AG04450 (cell line): ENCODE data around the gene TULP1. TPM values are rescaled to one million over a fixed set of nuclear protein-coding genes. Genes with fewer than 3 reads are reported as not detected.

ENCODE experiments used
- CTCF ChIA-PET: fragments of 300-600, 350-600 bp; formaldehyde crosslinking; extraction: SDS; loops from one replicate; lab custom pipeline; 2022; ENCODE audit warnings: antibody characterized with exemption, inconsistent platforms; lab: Charles Lee
- POLR2A ChIA-PET: fragments of 350-600 bp; formaldehyde crosslinking; extraction: SDS; loops from one replicate; lab custom pipeline; 2021; ENCODE audit warnings: antibody characterized with exemption, inconsistent platforms; lab: Yijun Ruan, JAX
- DNase-seq: peaks from one replicate; pipeline ENCODE4 v3.0.0-alpha.2; 2011; ENCODE audit warnings: low read depth, low spot score
- H3K27ac ChIP-seq: one replicate; pipeline ENCODE4 v1.5.1; 2012; ENCODE audit warnings: low read depth, low read length, control low read depth
- H3K27me3 ChIP-seq: one replicate; pipeline ENCODE4 v1.6.0; 2012; ENCODE audit warnings: low read length; ENCODE audit not compliant: control insufficient read depth, insufficient read depth
- H3K4me3 ChIP-seq: 2 replicates; pipeline ENCODE4 v1.5.1; 2011; ENCODE audit warnings: mild to moderate bottlenecking, low read depth, low read length, control low read depth
- H3K9me3 ChIP-seq: 2 replicates; pipeline ENCODE4 v1.5.1; 2012; ENCODE audit warnings: low read length; ENCODE audit not compliant: control insufficient read depth, insufficient read depth
- polyA plus RNA-seq: library from polyadenylated mRNA; depleted of rRNA; stranded (reverse); fragments of >200 nt; gene quantifications from 2 replicates; pipeline ENCODE4 v1.2.3, GENCODE V29; 2011
- TF ChIP-seq, protein P1 (sequence below): IDR thresholded peaks from 2 replicates; pipeline ENCODE4 v1.5.1; 2011; ENCODE audit warnings: low read depth, low read length, control low read depth, inconsistent platforms

TULP1 gene
- polyA plus RNA-seq, 1 experiment = not detected

DNA sequence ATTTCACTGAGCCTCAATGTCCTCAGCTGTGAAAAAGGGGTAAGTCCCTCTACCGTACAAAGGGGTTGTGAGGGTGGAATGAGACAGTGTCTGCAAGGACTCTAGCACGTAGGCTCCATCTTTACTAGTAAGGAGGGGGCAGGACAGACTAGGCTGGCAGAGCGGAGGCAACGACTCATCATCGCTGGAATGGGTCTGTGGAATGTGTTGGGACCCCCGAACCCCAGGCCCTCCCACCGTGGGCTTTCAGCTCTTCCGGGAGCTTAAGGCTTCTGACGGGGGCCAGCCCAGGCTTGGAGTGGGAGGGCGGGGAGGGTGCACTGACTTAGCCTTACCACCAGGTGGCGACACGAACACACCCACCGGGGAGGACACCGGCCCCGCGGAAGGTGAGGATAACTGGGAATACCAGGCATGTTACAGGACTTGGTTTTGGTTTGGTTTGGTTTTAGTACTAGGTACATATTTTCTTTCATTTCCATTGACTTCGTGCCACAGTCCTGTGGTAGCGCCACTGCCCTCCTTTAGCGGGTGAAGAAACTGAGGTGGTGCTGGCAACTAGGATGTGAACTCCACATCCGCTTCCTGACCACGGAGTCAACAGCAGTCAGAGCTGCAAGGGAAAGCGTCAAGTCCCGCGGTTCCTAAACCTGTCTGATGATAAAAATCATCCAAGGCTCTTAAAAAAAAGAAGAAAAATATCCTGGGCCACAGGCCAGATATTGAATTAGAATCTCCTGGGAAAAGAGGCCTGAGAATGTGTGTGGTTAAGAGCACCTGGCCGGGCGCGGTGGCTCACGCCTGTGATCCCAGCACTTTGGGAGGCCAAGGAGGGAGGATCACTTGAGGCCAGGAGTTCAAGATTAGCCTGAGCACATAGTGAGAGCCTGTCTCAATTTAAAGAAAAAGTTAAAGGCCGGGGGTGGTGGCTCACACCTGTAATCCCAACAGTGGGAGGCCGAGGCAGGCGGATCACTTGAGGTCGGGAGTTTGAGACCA lies 10.3 kb upstream of the TULP1 start:
- no peak for DNase-seq
- peak overlapping the region; percentile 10; the same call in 1 of the 2 replicates for H3K4me3 ChIP-seq
- no peak overlapping the region for H3K27ac ChIP-seq
- peaks cover 3% of the 10 kb centered on the region for H3K27me3 ChIP-seq
- TF ChIP-seq, protein P1, sequence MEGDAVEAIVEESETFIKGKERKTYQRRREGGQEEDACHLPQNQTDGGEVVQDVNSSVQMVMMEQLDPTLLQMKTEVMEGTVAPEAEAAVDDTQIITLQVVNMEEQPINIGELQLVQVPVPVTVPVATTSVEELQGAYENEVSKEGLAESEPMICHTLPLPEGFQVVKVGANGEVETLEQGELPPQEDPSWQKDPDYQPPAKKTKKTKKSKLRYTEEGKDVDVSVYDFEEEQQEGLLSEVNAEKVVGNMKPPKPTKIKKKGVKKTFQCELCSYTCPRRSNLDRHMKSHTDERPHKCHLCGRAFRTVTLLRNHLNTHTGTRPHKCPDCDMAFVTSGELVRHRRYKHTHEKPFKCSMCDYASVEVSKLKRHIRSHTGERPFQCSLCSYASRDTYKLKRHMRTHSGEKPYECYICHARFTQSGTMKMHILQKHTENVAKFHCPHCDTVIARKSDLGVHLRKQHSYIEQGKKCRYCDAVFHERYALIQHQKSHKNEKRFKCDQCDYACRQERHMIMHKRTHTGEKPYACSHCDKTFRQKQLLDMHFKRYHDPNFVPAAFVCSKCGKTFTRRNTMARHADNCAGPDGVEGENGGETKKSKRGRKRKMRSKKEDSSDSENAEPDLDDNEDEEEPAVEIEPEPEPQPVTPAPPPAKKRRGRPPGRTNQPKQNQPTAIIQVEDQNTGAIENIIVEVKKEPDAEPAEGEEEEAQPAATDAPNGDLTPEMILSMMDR = peak; percentile 93
- ChIA-PET CTCF (interaction anchor here (0.5 to 5.5 kb wide), 70 partner anchors 9 to 1359 kb away, joined by 3 to 143 read pairs (median 5); partner anchors contain the start of genes ARMC12, TEAD3 and TULP1), POLR2A (no interaction called here)
- no peaks in the 10 kb centered on the region for H3K9me3 ChIP-seq

DNA sequence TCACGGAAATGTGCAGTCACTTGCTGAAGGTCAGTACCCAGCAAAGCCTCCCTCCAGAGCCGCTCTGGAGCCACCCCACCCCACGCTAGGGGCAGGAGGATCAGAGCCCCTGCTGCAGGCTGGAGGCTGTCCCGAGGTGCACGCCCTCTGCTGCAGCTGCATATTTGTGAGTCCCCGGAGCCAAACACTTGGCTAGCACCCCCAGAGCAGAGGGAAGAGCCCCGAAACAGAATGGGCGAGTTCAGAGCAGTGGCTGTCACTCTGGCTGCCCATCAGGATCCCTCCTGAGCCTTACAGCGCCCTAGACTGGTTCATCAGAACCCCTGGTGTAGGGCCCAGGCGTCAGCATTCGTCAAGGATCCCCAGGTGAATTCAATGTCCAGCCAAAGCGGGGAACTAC lies 9.5 kb upstream of the TULP1 start:
- Histone ChIP-seq H3K27ac (no peak overlapping the region), H3K27me3 (peaks cover 3% of the 10 kb centered on the region), H3K4me3 (no peak overlapping the region), H3K9me3 (no peaks in the 10 kb centered on the region)
- ChIA-PET POLR2A (no interaction called here), CTCF (interaction anchor here (0.5 to 5.5 kb wide), 67 partner anchors 9 to 1359 kb away, joined by 3 to 143 read pairs (median 5); partner anchors contain the start of genes ARMC12, TEAD3 and TULP1)
- TF ChIP-seq, protein P1 = no peak
- no peak for DNase-seq

DNA sequence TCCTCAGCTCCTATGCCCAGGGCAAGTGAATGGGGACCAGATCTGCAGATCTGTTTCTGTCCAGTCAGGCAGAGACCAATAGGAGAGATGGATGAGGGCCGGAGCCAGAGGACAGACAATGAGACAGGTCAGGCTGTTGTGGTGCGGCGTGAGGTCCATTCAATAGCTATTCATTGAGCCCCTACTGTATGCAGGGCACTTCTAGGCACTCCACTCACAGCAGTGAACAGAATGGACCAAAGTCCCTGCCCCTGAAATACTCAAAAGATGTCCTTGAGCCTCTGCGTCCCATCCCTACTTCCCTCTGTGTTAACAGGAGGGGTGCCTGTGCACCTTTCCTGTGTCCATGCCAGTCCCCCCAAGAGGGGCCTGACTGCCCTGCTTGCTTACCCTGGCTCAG lies 8.5 kb upstream of the TULP1 start:
- TF ChIP-seq, protein P1 = no peak
- DNase-seq = no peak
- ChIA-PET CTCF (interaction anchor here (0.7 to 5.5 kb wide), 5 partner anchors 11 to 840 kb away, joined by 3 to 143 read pairs (median 4); partner anchors contain the start of gene ARMC12), POLR2A (interaction anchor here (0.6 kb wide), 1 partner anchor 921 kb away, joined by 3 read pairs; no protein-coding TSS in a partner anchor)
- Histone ChIP-seq H3K9me3 (no peaks in the 10 kb centered on the region), H3K4me3 (no peak overlapping the region), H3K27ac (no peak overlapping the region), H3K27me3 (peaks cover 4% of the 10 kb centered on the region)

DNA sequence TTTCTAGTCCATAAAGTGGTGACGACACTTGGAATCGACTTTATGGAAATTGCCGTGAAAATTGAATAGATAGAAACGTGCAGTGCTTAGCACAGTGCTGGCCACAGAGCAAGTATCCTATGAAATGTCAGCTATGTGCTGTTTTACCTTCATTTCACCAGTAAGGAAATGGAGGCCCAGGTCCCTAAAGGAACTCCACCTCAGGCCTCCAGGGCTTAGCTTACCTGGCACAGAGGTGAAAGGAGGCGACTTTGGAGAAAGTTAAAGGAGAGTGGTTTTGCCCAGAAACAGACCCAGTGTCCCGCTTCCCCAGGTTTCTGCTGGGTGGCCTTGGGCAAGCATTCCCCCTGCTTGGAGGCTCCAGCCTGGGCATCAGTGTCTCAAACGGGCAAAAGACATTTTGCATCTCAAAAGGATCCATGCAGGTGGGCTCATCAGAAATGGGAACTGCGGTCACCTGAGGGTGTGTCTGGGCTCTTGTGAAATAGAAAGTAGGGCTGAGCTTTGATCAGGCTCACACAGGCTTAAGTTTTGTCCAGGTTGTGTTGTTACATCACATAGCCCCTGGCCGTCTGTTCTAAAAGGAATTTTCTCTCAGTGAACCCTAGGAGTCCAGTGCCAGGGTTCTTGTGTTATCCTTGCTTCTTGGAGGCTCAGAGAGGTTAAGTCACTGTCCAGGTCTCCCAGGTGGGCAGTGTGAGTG lies 6.8 kb upstream of the TULP1 start:
- H3K27ac ChIP-seq = no peak overlapping the region
- H3K9me3 ChIP-seq = no peaks in the 10 kb centered on the region
- TF ChIP-seq, protein P1 = no peak
- CTCF ChIA-PET = interaction anchor here (0.7 to 1.4 kb wide), 4 partner anchors 33 to 220 kb away, joined by 3 to 4 read pairs (median 4); partner anchors contain the start of gene ARMC12
- peaks cover 4% of the 10 kb centered on the region for H3K27me3 ChIP-seq
- no peak for DNase-seq
- no peak overlapping the region for H3K4me3 ChIP-seq
- POLR2A ChIA-PET = interaction anchor here (0.7 kb wide), 1 partner anchor 83 kb away, joined by 3 read pairs; no protein-coding TSS in a partner anchor
